Lung (tissue), 12 donors: ENCODE measurements around the gene GNLY. TPM values are rescaled to one million over a fixed set of nuclear protein-coding genes. Genes with fewer than 3 reads are reported as not detected.

Experiments
- ATAC-seq: fragments of 200-7000 bp; cut with Tn5 transposase; one replicate; pipeline ENCODE4 v1.9.1; 2020; ENCODE audit warnings: moderate number of reproducible peaks; ENCODE audit not compliant: insufficient read depth, low FRiP score
- DNase-seq, 3 donors: peaks; one replicate each; pipeline ENCODE4 v3.0.0-alpha.2; 2013 to 2017
- H3K27ac ChIP-seq, 2 donors: one replicate each; pipeline ENCODE4 v1.5.1; 2013; ENCODE audit warnings: mild to moderate bottlenecking in 2 of 2, moderate library complexity in 2 of 2, control low read depth in 1 of 2, inconsistent platforms in 1 of 2, low read depth in 1 of 2, low read length in 1 of 2
- H3K27me3 ChIP-seq, 3 donors: one replicate each; pipeline ENCODE4 v1.5.1; 2013; ENCODE audit warnings: low read length in 2 of 3; ENCODE audit not compliant: control insufficient read depth in 3 of 3, insufficient read depth in 3 of 3
- H3K36me3 ChIP-seq, 4 donors: one replicate each; pipeline ENCODE4 v1.5.1; 2013; ENCODE audit warnings: low read length in 4 of 4, mild to moderate bottlenecking in 1 of 4, moderate library complexity in 1 of 4; ENCODE audit not compliant: control insufficient read depth in 4 of 4, insufficient read depth in 4 of 4
- H3K4me1 ChIP-seq, 5 donors: one replicate each; pipeline ENCODE4 v1.5.1; 2013; ENCODE audit warnings: low read length in 5 of 5, mild to moderate bottlenecking in 2 of 5, moderate library complexity in 1 of 5; ENCODE audit not compliant: control insufficient read depth in 5 of 5, insufficient read depth in 5 of 5
- H3K4me3 ChIP-seq: one replicate; pipeline ENCODE4 v1.5.1; 2013; ENCODE audit warnings: mild to moderate bottlenecking, control low read depth, moderate library complexity
- H3K9ac ChIP-seq, 2 donors: one replicate each; pipeline ENCODE4 v1.5.1; 2013; ENCODE audit warnings: low read length in 2 of 2, control low read depth in 1 of 2; ENCODE audit not compliant: insufficient read depth in 1 of 2
- H3K9me3 ChIP-seq, 4 donors: one replicate each; pipeline ENCODE4 v1.5.1; 2013; ENCODE audit warnings: low read length in 3 of 4, mild to moderate bottlenecking in 1 of 4, moderate library complexity in 1 of 4; ENCODE audit not compliant: control insufficient read depth in 4 of 4, insufficient read depth in 3 of 4
- WGBS, 2 donors: extraction: QIAGEN DNeasy Blood & Tissue Kit; methylation state at CpG; one replicate each; pipeline ENCODE4 v1.1.7; 2013; 5-methylcytosine and 5-hydroxymethylcytosine counted together
- polyA plus RNA-seq, 2 donors: library from polyadenylated mRNA; stranded (reverse); fragments of 200-250 nt; gene quantifications; one replicate each; pipeline ENCODE4 v1.2.1, GENCODE V29; 2013
- total RNA-seq, 2 donors: library from RNA; depleted of rRNA in 1 of 2; stranded (reverse); fragments of >200 nt in 1 of 2; gene quantifications; one replicate each; pipeline ENCODE4 v1.2.1, GENCODE V29; 2014 to 2021
- TF ChIP-seq, protein P1 (sequence below): IDR thresholded peaks from 2 replicates; pipeline ENCODE4 v1.5.1; 2012; ENCODE audit warnings: mild to moderate bottlenecking; ENCODE audit errors: control extremely low read depth, extremely low read depth
- donor health status: control.
- donor health status: control.
- donor health status: Bipolar disorder and iron deficiency.
- donor health status: healthy.
- donor health status: DM: yes; HTN: yes; CAD: no.

GNLY gene
- total and polyA plus RNA-seq, 4 donors: 9.0 to 13.6 (median 12.1) TPM; not detected in 1

DNA sequence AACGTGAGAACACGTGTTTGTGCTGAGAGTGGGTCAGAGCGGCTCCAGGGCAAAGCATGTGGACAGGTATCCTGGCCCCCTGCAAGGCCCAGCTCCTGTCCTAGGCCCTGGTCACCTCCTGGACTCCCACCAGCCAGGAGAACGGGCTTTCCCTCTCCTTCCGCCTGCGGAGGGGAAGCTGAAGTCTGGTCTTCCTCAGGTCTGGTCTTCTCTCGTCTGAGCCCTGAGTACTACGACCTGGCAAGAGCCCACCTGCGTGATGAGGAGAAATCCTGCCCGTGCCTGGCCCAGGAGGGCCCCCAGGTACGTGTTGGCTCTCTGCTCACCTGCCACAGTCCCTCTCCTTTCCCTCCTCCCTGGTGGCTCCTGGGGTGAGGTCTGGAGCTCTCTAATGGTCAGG lies 963 bp downstream of the GNLY start:
- no peak overlapping the region for H3K4me3 ChIP-seq
- H3K9ac ChIP-seq: no peak overlapping the region
- no peaks in the 10 kb centered on the region for H3K27me3 ChIP-seq
- ATAC-seq: no peak
- WGBS, 2 donors: 90 to 91% methylated on average over 11 of the region's 11 CpGs
- no peaks in the 10 kb centered on the region for H3K9me3 ChIP-seq
- no peaks in the 10 kb centered on the region for H3K36me3 ChIP-seq
- DNase-seq: no peak
- TF ChIP-seq, protein P1, sequence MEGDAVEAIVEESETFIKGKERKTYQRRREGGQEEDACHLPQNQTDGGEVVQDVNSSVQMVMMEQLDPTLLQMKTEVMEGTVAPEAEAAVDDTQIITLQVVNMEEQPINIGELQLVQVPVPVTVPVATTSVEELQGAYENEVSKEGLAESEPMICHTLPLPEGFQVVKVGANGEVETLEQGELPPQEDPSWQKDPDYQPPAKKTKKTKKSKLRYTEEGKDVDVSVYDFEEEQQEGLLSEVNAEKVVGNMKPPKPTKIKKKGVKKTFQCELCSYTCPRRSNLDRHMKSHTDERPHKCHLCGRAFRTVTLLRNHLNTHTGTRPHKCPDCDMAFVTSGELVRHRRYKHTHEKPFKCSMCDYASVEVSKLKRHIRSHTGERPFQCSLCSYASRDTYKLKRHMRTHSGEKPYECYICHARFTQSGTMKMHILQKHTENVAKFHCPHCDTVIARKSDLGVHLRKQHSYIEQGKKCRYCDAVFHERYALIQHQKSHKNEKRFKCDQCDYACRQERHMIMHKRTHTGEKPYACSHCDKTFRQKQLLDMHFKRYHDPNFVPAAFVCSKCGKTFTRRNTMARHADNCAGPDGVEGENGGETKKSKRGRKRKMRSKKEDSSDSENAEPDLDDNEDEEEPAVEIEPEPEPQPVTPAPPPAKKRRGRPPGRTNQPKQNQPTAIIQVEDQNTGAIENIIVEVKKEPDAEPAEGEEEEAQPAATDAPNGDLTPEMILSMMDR: no peak
- no peak overlapping the region for H3K27ac ChIP-seq
- peaks cover 0 to 4% (median 0%) of the 10 kb centered on the region in 5 donors for H3K4me1 ChIP-seq

DNA sequence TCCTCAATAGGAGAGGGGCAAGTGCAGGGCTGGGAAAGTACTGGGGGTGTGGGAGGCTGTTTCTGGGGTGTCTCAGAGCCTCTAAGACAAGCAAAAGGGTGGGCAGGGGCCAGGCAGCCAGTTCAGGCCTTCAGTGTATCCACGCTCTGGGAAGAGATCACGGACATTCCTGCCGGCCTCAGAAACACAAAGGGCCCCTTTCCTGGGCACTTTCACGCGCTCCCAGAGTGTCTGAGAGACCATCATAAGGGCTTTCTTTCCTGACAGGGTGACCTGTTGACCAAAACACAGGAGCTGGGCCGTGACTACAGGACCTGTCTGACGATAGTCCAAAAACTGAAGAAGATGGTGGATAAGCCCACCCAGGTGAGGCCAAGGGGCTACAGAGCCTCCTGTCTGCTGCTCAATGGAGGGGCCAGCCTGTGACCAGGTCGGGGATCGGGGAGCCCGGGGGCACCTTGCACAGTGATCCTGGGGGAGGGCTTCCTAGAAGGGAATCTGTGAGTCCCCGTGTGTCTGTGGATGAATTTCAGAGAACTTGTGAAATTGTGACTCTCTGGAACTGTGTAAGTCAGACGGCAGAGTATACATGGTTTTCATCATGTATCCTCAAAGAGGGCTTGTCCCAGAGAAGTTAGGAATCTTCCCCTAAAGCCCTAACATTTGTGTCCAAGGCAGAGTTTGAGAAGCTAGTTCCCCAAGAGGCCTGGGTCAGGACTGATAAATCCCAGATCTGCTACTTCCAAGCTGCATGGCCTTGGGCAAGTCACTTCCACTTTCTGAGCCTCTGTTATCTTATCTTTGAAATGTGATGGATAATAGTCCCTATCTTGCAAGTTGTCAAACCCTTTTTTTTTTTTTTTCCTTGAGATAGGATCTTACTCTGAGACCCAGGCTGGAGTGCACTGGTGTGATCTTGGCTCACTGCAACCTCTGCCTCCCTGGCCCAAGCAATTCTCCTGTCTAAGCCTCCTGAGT lies 1.8 kb downstream of the GNLY start:
- DNase-seq: no peak
- 93 to 97% methylated on average over 12 of the region's 12 CpGs for WGBS, 2 donors
- TF ChIP-seq, protein P1: no peak
- Histone ChIP-seq H3K36me3 (no peaks in the 10 kb centered on the region), H3K27me3 (no peaks in the 10 kb centered on the region), H3K9me3 (no peaks in the 10 kb centered on the region), H3K9ac (no peak overlapping the region), H3K4me3 (no peak overlapping the region), H3K27ac (no peak overlapping the region), H3K4me1 (peaks cover 0 to 4% (median 0%) of the 10 kb centered on the region in 5 donors)
- no peak for ATAC-seq

DNA sequence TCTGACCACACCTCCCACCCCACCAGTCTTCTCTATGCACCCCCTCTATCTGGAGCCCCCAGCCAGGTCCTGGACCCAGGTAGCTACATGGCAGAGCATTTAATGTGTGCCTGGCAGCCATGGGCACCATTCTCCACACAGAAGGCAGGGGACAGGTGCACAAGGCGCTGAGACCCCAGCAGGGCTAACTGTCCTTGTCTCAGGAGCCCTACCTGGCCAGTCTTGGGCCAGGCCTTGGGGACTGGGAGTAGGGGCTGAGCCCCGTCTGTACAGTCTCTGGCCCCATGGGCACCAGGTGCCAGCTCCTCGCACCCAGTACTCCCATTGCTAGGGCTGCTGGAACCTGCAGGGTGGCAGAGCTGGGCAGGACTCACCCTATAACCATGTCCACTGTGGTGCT lies 2.9 kb downstream of the GNLY start:
- Histone ChIP-seq H3K27me3 (no peaks in the 10 kb centered on the region), H3K36me3 (no peaks in the 10 kb centered on the region), H3K27ac (no peak overlapping the region), H3K4me1 (peaks cover 0 to 4% (median 0%) of the 10 kb centered on the region in 5 donors), H3K4me3 (no peak overlapping the region), H3K9me3 (no peaks in the 10 kb centered on the region), H3K9ac (no peak overlapping the region)
- ATAC-seq: no peak
- 64 to 90% methylated on average over 3 of the region's 3 CpGs for WGBS, 2 donors
- TF ChIP-seq, protein P1: no peak
- no peak for DNase-seq
